Femur (tissue), 1 donor: ENCODE results near the gene SMAD6.
"Not testable (repeated sequence)": the region's sequence is repeated elsewhere in the genome, so short reads cannot be mapped to it uniquely, and the experiment has no call there.

Source experiments
- DNase-seq: peaks from one replicate; pipeline ENCODE4 v3.0.0-alpha.2; 2017

Gene SMAD6

DNA sequence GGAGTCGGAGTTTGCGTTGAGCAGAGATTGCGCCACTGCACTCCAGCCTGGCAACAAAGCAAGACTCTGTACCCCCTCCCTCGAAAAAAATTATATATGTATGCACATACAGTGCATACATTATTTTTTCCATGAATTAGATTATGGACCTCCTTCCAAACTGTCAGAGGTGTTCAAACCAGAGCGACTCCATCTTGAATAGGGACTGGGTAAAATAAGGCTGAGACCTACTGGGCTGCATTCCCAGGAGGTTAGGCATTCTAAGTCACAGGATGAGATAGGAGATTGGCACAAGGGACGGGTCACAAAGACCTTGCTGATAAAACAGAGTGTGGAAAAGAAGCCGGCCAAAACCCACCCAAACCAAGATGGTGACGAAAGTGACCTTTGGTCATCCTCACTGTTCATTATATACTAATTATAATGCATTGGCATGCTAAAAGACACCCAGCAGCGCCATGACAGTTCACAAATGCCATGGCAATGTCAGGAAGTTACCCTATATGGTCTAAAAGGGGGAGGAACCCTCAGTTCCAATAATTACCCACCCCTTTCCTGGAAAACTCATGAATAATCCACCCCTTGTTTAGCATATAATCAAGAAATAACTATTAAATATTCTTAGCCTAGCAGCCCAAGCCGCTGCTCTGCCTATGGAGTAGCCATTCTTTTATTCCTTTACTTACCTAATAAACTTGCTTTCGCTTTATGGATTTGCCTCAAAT lies 126.9 kb downstream of the SMAD6 start:
- DNase-seq: not testable (repeated sequence)

GRCh38 chr15:66829551-66830121 lies 127.6 kb downstream of the SMAD6 start:
- no peak for DNase-seq

GRCh38 chr15:66830358-66830757 lies 128.3 kb downstream of the SMAD6 start:
- no peak for DNase-seq

GRCh38 chr15:66830823-66831222 lies 128.8 kb downstream of the SMAD6 start:
- DNase-seq: no peak

DNA sequence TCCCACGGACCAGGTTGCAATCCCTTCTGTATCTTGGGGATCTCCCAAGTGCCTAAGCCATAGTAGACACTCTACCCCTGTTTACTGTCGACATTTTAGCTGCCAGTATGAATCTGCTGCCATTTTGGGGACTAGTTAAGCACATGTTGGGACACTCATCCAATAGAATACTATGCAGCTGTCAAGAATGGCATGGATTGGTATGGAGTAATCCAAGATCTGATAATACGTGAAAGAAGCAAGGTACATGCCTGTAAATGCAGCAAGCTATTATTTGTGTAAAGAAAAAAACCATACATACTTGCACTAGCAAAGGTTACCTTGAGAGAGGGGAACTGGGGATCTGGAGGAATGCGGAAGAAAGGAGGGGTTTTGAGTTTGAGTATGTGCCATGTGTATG lies 129.3 kb downstream of the SMAD6 start:
- no peak for DNase-seq

GRCh38 chr15:66831801-66832390 lies 129.9 kb downstream of the SMAD6 start:
- no peak for DNase-seq
